ENCODE results near the gene NCAM1.

The NCAM1 gene

GRCh38 chr11:113241636-113242054, 280.4 kb downstream of the NCAM1 start:
- Histone ChIP-seq H4K91ac (ENCODE audit: low read length) (no peak overlapping the region), H3K9me3 (ENCODE audit: control insufficient read depth, low read length) (no peaks in the 10 kb centered on the region), H3K4me1 (ENCODE audit: control insufficient read depth, insufficient read depth, low read depth, low read length) (no peaks in the 10 kb centered on the region), H2BK5ac (ENCODE audit: low read depth, low read length, poor library complexity, severe bottlenecking) (no peak overlapping the region), H3K79me1 (replicated peaks; ENCODE audit: low read length, poor library complexity, severe bottlenecking) (no peaks in the 10 kb centered on the region), H3K4ac (ENCODE audit: low read depth in 1 of 2, low read length in 2 of 2) (no peak overlapping the region), H2BK120ac (ENCODE audit: low read depth, low read length) (no peak overlapping the region), H3K14ac (ENCODE audit: low read length in 2 of 2) (no peak overlapping the region), H3K4me2 (ENCODE audit: low read length, poor library complexity, severe bottlenecking) (no peak overlapping the region), H3K27ac (ENCODE audit: low read length, poor library complexity, severe bottlenecking) (no peak overlapping the region), H3K9ac (ENCODE audit: low read length) (no peak overlapping the region), H3K4me3 (ENCODE audit: insufficient read depth in 1 of 2, low read depth in 1 of 2, low read length in 2 of 2) (no peak overlapping the region), H2BK15ac (ENCODE audit: low read depth, poor library complexity, severe bottlenecking) (no peak overlapping the region), H3K27me3 (ENCODE audit: control insufficient read depth in 1 of 2, insufficient read depth in 1 of 2, low read length in 2 of 2) (peaks cover 0 to 28% of the 10 kb centered on the region in 2 experiments), H2AK5ac (ENCODE audit: low read length, severe bottlenecking) (no peak overlapping the region), H3K23ac (ENCODE audit: low read length in 2 of 2) (no peak overlapping the region), H4K8ac (ENCODE audit: low read length) (peak overlapping the region; percentile 51), H2BK12ac (ENCODE audit: low read length in 2 of 2) (no peak overlapping the region), H3K36me3 (ENCODE audit: control insufficient read depth in 1 of 2, insufficient read depth in 2 of 2, low read depth in 1 of 2, low read length in 2 of 2) (no peaks in the 10 kb centered on the region), H2AFZ (ENCODE audit: low read depth, low read length) (no peak overlapping the region), H3K18ac (ENCODE audit: low read depth in 1 of 2, low read length in 2 of 2) (no peak overlapping the region)
- peak; percentile 27 for DNase-seq
- 96% methylated on average over 4 of the region's 4 CpGs for WGBS

DNA sequence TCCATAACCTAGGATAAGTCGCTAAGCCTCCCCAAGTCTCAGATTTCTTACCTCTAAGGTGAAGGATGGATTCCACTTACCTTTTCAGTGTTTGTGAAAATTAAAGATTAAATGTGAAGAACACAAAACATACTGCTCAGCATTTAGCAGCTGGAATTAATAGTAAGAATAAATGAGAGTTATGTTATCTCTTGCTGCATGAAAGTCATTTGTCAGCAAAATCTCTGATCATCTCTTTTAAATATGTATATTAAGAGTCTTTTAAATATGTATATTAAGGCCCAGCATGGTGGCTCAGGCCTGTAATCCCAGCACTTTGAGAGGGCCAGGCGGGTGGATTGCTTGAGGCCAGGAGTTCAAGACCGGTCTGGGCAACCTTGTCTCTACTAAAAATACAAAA, 280.8 kb downstream of the NCAM1 start:
- Histone ChIP-seq H3K4me2 (ENCODE audit: low read length, poor library complexity, severe bottlenecking) (no peak overlapping the region), H2BK120ac (ENCODE audit: low read depth, low read length) (no peak overlapping the region), H4K91ac (ENCODE audit: low read length) (no peak overlapping the region), H2BK5ac (ENCODE audit: low read depth, low read length, poor library complexity, severe bottlenecking) (no peak overlapping the region), H3K79me1 (replicated peaks; ENCODE audit: low read length, poor library complexity, severe bottlenecking) (no peaks in the 10 kb centered on the region), H3K27me3 (ENCODE audit: control insufficient read depth in 1 of 2, insufficient read depth in 1 of 2, low read length in 2 of 2) (peaks cover 0 to 28% of the 10 kb centered on the region in 2 experiments), H3K9ac (ENCODE audit: low read length) (no peak overlapping the region), H4K8ac (ENCODE audit: low read length) (no peak overlapping the region), H2AFZ (ENCODE audit: low read depth, low read length) (no peak overlapping the region), H3K14ac (ENCODE audit: low read length in 2 of 2) (no peak overlapping the region), H3K4me3 (ENCODE audit: insufficient read depth in 1 of 2, low read depth in 1 of 2, low read length in 2 of 2) (no peak overlapping the region), H3K9me3 (ENCODE audit: control insufficient read depth, low read length) (no peaks in the 10 kb centered on the region), H3K36me3 (ENCODE audit: control insufficient read depth in 1 of 2, insufficient read depth in 2 of 2, low read depth in 1 of 2, low read length in 2 of 2) (no peaks in the 10 kb centered on the region), H3K18ac (ENCODE audit: low read depth in 1 of 2, low read length in 2 of 2) (no peak overlapping the region), H2BK15ac (ENCODE audit: low read depth, poor library complexity, severe bottlenecking) (no peak overlapping the region), H3K4me1 (ENCODE audit: control insufficient read depth, insufficient read depth, low read depth, low read length) (no peaks in the 10 kb centered on the region), H3K27ac (ENCODE audit: low read length, poor library complexity, severe bottlenecking) (no peak overlapping the region), H3K4ac (ENCODE audit: low read depth in 1 of 2, low read length in 2 of 2) (no peak overlapping the region), H2BK12ac (ENCODE audit: low read length in 2 of 2) (no peak overlapping the region), H3K23ac (ENCODE audit: low read length in 2 of 2) (no peak overlapping the region), H2AK5ac (ENCODE audit: low read length, severe bottlenecking) (no peak overlapping the region)
- DNase-seq = no peak
- WGBS = 100% methylated on average over 2 of the region's 3 CpGs

- Histone ChIP-seq H2AFZ (ENCODE audit: low read depth, low read length) (peak overlapping the region; percentile 3), H3K18ac (ENCODE audit: low read depth in 1 of 2, low read length in 2 of 2) (no peak overlapping the region), H3K9me3 (ENCODE audit: control insufficient read depth, low read length) (no peaks in the 10 kb centered on the region), H2BK120ac (ENCODE audit: low read depth, low read length) (no peak overlapping the region), H3K36me3 (ENCODE audit: control insufficient read depth in 1 of 2, insufficient read depth in 2 of 2, low read depth in 1 of 2, low read length in 2 of 2) (no peaks in the 10 kb centered on the region), H3K4me1 (ENCODE audit: control insufficient read depth, insufficient read depth, low read depth, low read length) (no peaks in the 10 kb centered on the region), H3K4me2 (ENCODE audit: low read length, poor library complexity, severe bottlenecking) (no peak overlapping the region), H3K79me1 (replicated peaks; ENCODE audit: low read length, poor library complexity, severe bottlenecking) (no peaks in the 10 kb centered on the region), H4K8ac (ENCODE audit: low read length) (peak overlapping the region; percentile 35), H2AK5ac (ENCODE audit: low read length, severe bottlenecking) (no peak overlapping the region), H3K14ac (ENCODE audit: low read length in 2 of 2) (no peak overlapping the region), H2BK5ac (ENCODE audit: low read depth, low read length, poor library complexity, severe bottlenecking) (no peak overlapping the region), H3K9ac (ENCODE audit: low read length) (peak overlapping the region; percentile 92), H3K27me3 (ENCODE audit: control insufficient read depth in 1 of 2, insufficient read depth in 1 of 2, low read length in 2 of 2) (peaks cover 0 to 36% of the 10 kb centered on the region in 2 experiments), H2BK12ac (ENCODE audit: low read length in 2 of 2) (no peak overlapping the region), H2BK15ac (ENCODE audit: low read depth, poor library complexity, severe bottlenecking) (no peak overlapping the region), H4K91ac (ENCODE audit: low read length) (no peak overlapping the region), H3K27ac (ENCODE audit: low read length, poor library complexity, severe bottlenecking) (no peak overlapping the region), H3K4me3 (ENCODE audit: insufficient read depth in 1 of 2, low read depth in 1 of 2, low read length in 2 of 2) (peak overlapping the region in 1 of 2 experiments; percentile 83), H3K23ac (ENCODE audit: low read length in 2 of 2) (peak overlapping the region in 1 of 2 experiments; percentile 53), H3K4ac (ENCODE audit: low read depth in 1 of 2, low read length in 2 of 2) (no peak overlapping the region)
- DNase-seq = peak; percentile 31
- WGBS = 78% methylated on average over 21 of the region's 21 CpGs
Observed at GRCh38 chr11:113242767-113243397, 281.7 kb downstream of the NCAM1 start.

DNA sequence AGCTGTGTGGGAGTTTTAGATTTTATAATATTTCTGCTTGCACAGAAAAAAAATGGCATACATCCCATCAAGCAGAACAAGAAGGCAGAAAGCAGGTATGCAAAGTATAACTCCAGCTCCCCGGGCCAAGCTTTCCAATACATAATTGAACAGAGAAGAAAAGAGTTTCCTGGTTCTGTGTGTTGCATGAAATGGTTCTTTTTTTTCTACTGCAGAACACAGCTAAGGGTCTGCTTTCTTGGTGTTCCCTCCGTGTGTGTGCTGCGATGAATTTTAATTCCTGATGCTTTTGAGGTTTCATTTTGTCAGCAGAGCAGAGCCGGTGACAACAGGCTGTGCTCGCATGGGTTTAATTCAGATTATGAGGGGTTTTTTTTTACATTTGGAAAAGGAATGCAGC, 282.5 kb downstream of the NCAM1 start:
- Histone ChIP-seq H3K9ac (ENCODE audit: low read length) (peak overlapping the region; percentile 92), H3K4me2 (ENCODE audit: low read length, poor library complexity, severe bottlenecking) (no peak overlapping the region), H3K18ac (ENCODE audit: low read depth in 1 of 2, low read length in 2 of 2) (no peak overlapping the region), H4K8ac (ENCODE audit: low read length) (no peak overlapping the region), H2AFZ (ENCODE audit: low read depth, low read length) (no peak overlapping the region), H3K14ac (ENCODE audit: low read length in 2 of 2) (no peak overlapping the region), H4K91ac (ENCODE audit: low read length) (no peak overlapping the region), H2AK5ac (ENCODE audit: low read length, severe bottlenecking) (no peak overlapping the region), H2BK12ac (ENCODE audit: low read length in 2 of 2) (no peak overlapping the region), H3K9me3 (ENCODE audit: control insufficient read depth, low read length) (no peaks in the 10 kb centered on the region), H3K27me3 (ENCODE audit: control insufficient read depth in 1 of 2, insufficient read depth in 1 of 2, low read length in 2 of 2) (peaks cover 0 to 37% of the 10 kb centered on the region in 2 experiments), H3K79me1 (replicated peaks; ENCODE audit: low read length, poor library complexity, severe bottlenecking) (no peaks in the 10 kb centered on the region), H2BK5ac (ENCODE audit: low read depth, low read length, poor library complexity, severe bottlenecking) (no peak overlapping the region), H3K36me3 (ENCODE audit: control insufficient read depth in 1 of 2, insufficient read depth in 2 of 2, low read depth in 1 of 2, low read length in 2 of 2) (no peaks in the 10 kb centered on the region), H3K4me3 (ENCODE audit: insufficient read depth in 1 of 2, low read depth in 1 of 2, low read length in 2 of 2) (peak overlapping the region in 1 of 2 experiments; percentile 83), H2BK15ac (ENCODE audit: low read depth, poor library complexity, severe bottlenecking) (no peak overlapping the region), H2BK120ac (ENCODE audit: low read depth, low read length) (no peak overlapping the region), H3K4me1 (ENCODE audit: control insufficient read depth, insufficient read depth, low read depth, low read length) (no peaks in the 10 kb centered on the region), H3K27ac (ENCODE audit: low read length, poor library complexity, severe bottlenecking) (no peak overlapping the region), H3K4ac (ENCODE audit: low read depth in 1 of 2, low read length in 2 of 2) (no peak overlapping the region), H3K23ac (ENCODE audit: low read length in 2 of 2) (no peak overlapping the region)
- no peak for DNase-seq
- WGBS = 96% methylated on average over 5 of the region's 5 CpGs

All from mesenchymal stem cell (in vitro differentiated cells and primary cell).